ENCODE data around the gene LRRC8B.

- no peak for TF ChIP-seq EZH2phosphoT487 (IDR thresholded peaks at IDR 0.05; ENCODE audit: borderline replicate concordance, low read depth, low read length)
- no peak for TF ChIP-seq CTCF (conservative IDR thresholded peaks at IDR 0.05; ENCODE audit: low read length)
Measured at GRCh38 chr1:89550995-89551394, 26.4 kb downstream of the LRRC8B start.

All from OCI-LY7 (cell line).